H9 (cell line): ENCODE results near the gene KLHL10. TPM values are rescaled to one million over a fixed set of nuclear protein-coding genes. Genes with fewer than 3 reads are reported as not detected.

ENCODE experiments used
- DNase-seq: peaks from one replicate; pipeline ENCODE4 v3.0.0-alpha.2; 2017
- H2AFZ ChIP-seq: one replicate; pipeline ENCODE4 v1.6.1; 2013; ENCODE audit warnings: mild to moderate bottlenecking, low read length, control low read depth, moderate library complexity
- H2AK5ac ChIP-seq: 2 replicates; pipeline ENCODE4 v1.6.1; 2013; ENCODE audit warnings: low read length, control low read depth, mixed read lengths; ENCODE audit not compliant: insufficient read length
- H2BK120ac ChIP-seq: one replicate; pipeline ENCODE4 v1.6.1; 2013; ENCODE audit warnings: low read depth, mild to moderate bottlenecking, low read length, control low read depth, inconsistent platforms; ENCODE audit not compliant: poor library complexity, severe bottlenecking
- H2BK12ac ChIP-seq: 2 replicates; pipeline ENCODE4 v1.6.1; 2013; ENCODE audit warnings: low read length, control low read depth, mixed read lengths, low read depth; ENCODE audit not compliant: insufficient read length
- H2BK15ac ChIP-seq: 2 replicates; pipeline ENCODE4 v1.6.1; 2013; ENCODE audit warnings: low read depth, low read length, control low read depth
- H2BK20ac ChIP-seq: one replicate; pipeline ENCODE4 v1.6.1; 2013; ENCODE audit warnings: low read depth, mild to moderate bottlenecking, low read length, control low read depth, inconsistent platforms; ENCODE audit not compliant: poor library complexity, severe bottlenecking
- H2BK5ac ChIP-seq: 2 replicates; pipeline ENCODE4 v1.6.1; 2013; ENCODE audit warnings: low read length, control low read depth, mixed read lengths; ENCODE audit not compliant: insufficient read length
- H3K14ac ChIP-seq: 2 replicates; pipeline ENCODE4 v1.6.1; 2013; ENCODE audit warnings: low read length, control low read depth; ENCODE audit not compliant: insufficient read depth
- H3K18ac ChIP-seq: 2 replicates; pipeline ENCODE4 v1.6.1; 2013; ENCODE audit warnings: low read depth, mild to moderate bottlenecking, mixed read lengths, low read length, control low read depth; ENCODE audit not compliant: insufficient read length
- H3K23ac ChIP-seq: 2 replicates; pipeline ENCODE4 v1.6.1; 2013; ENCODE audit warnings: low read length, control low read depth, mixed read lengths, low read depth; ENCODE audit not compliant: insufficient read length
- H3K23me2 ChIP-seq: 2 replicates; pipeline ENCODE4 v1.6.1; 2013; ENCODE audit warnings: low read depth, mild to moderate bottlenecking, mixed read lengths, low read length, control low read depth; ENCODE audit not compliant: insufficient read length, poor library complexity, severe bottlenecking
- H3K27ac ChIP-seq: 2 replicates; pipeline ENCODE4 v1.5.1; 2013; ENCODE audit warnings: low read length, control low read depth, mixed read lengths, low read depth; ENCODE audit not compliant: insufficient read length
- H3K27me3 ChIP-seq: 2 replicates; pipeline ENCODE4 v1.6.1; 2013; ENCODE audit warnings: low read length, control low read depth, inconsistent platforms; ENCODE audit not compliant: insufficient read depth
- H3K4ac ChIP-seq: 2 replicates; pipeline ENCODE4 v1.6.1; 2013; ENCODE audit warnings: low read depth, mild to moderate bottlenecking, control low read depth, inconsistent platforms, low read length, moderate library complexity
- H3K4me1 ChIP-seq: 2 replicates; pipeline ENCODE4 v1.6.1; 2013; ENCODE audit warnings: low read length, control low read depth, inconsistent platforms; ENCODE audit not compliant: insufficient read depth
- H3K4me2 ChIP-seq: 2 replicates; pipeline ENCODE4 v1.6.1; 2013; ENCODE audit warnings: low read length, control low read depth, mixed read lengths; ENCODE audit not compliant: insufficient read length, insufficient read depth
- H3K56ac ChIP-seq: 2 replicates; pipeline ENCODE4 v1.6.1; 2013; ENCODE audit warnings: low read depth, mild to moderate bottlenecking, mixed read lengths, low read length, control low read depth; ENCODE audit not compliant: insufficient read length
- H3K79me1 ChIP-seq: 2 replicates; pipeline ENCODE4 v1.6.1; 2013; ENCODE audit warnings: low read depth, mild to moderate bottlenecking, moderate library complexity, low read length, control low read depth, inconsistent platforms; ENCODE audit not compliant: insufficient read depth, poor library complexity, severe bottlenecking
- H3K79me2 ChIP-seq: 2 replicates; pipeline ENCODE4 v1.6.1; 2013; ENCODE audit warnings: low read length, control low read depth, inconsistent platforms; ENCODE audit not compliant: insufficient read depth
- H3K9ac ChIP-seq: 2 replicates; pipeline ENCODE4 v1.6.1; 2013; ENCODE audit warnings: low read length, control low read depth, mixed read lengths; ENCODE audit not compliant: insufficient read length; ENCODE audit errors: extremely low read depth
- H3K9me3 ChIP-seq: one replicate; pipeline ENCODE4 v1.6.1; 2013; ENCODE audit warnings: low read depth, low read length, inconsistent platforms; ENCODE audit not compliant: control insufficient read depth
- H3T11ph ChIP-seq: one replicate; pipeline ENCODE4 v1.6.1; 2013; ENCODE audit warnings: mild to moderate bottlenecking, low read length, control low read depth, inconsistent platforms
- H4K20me1 ChIP-seq: one replicate; pipeline ENCODE4 v1.6.1; 2013; ENCODE audit not compliant: control insufficient read depth, insufficient read length, insufficient read depth
- H4K5ac ChIP-seq: 2 replicates; pipeline ENCODE4 v1.6.1; 2013; ENCODE audit warnings: low read depth, mild to moderate bottlenecking, mixed read lengths, low read length, control low read depth; ENCODE audit not compliant: insufficient read length
- H4K8ac ChIP-seq: replicated peaks from 2 replicates; pipeline ENCODE4 v1.6.1; 2013; ENCODE audit warnings: low read length, control low read depth, mixed read lengths, low read depth; ENCODE audit not compliant: insufficient read length
- H4K91ac ChIP-seq: 2 replicates; pipeline ENCODE4 v1.6.1; 2013; ENCODE audit warnings: low read depth, mild to moderate bottlenecking, moderate library complexity, mixed read lengths, low read length, control low read depth; ENCODE audit not compliant: insufficient read length
- H3K27ac Mint-ChIP-seq, 3 experiments: 2 replicates in 2 of 3; 3 replicates in 1 of 3; pipeline ENCODE4 v1.8.0; 2020 to 2021; ENCODE audit warnings: mixed read lengths in 3 of 3, mild to moderate bottlenecking in 1 of 3, moderate library complexity in 1 of 3
- H3K27me3 Mint-ChIP-seq: 2 replicates; pipeline ENCODE4 v1.8.0; 2021; ENCODE audit warnings: low read depth, mild to moderate bottlenecking, moderate library complexity, mixed read lengths
- H3K36me3 Mint-ChIP-seq, 3 experiments: 2 replicates in 2 of 3; 3 replicates in 1 of 3; pipeline ENCODE4 v1.8.0; 2020 to 2021; ENCODE audit warnings: low read depth in 3 of 3, mixed read lengths in 3 of 3; ENCODE audit not compliant: insufficient read depth in 1 of 3
- H3K4me1 Mint-ChIP-seq, 2 experiments: 2 replicates each; pipeline ENCODE4 v1.8.0; 2020; ENCODE audit warnings: mixed read lengths in 2 of 2
- H3K4me3 Mint-ChIP-seq, 2 experiments: 2 replicates in 1 of 2; 3 replicates in 1 of 2; pipeline ENCODE4 v1.8.0; 2020 to 2021; ENCODE audit warnings: mild to moderate bottlenecking in 2 of 2, mixed read lengths in 2 of 2, moderate library complexity in 1 of 2
- H3K9me3 Mint-ChIP-seq, 2 experiments: 2 replicates in 1 of 2; 3 replicates in 1 of 2; pipeline ENCODE4 v1.8.0; 2020; ENCODE audit warnings: mild to moderate bottlenecking in 2 of 2, mixed read lengths in 2 of 2, moderate library complexity in 1 of 2
- CTCF ChIP-seq: fragments of 200-600 bp; sonication (generic); conservative IDR thresholded peaks from 3 replicates; pipeline ENCODE4 v1.8.0; 2021; ENCODE audit warnings: antibody characterized with exemption, mild to moderate bottlenecking
- WGBS: extraction: QIAGEN DNeasy Blood & Tissue Kit; methylation state at CpG from one replicate; pipeline ENCODE4 v1.1.7; 2013; ENCODE audit warnings: missing lambda C conversion rate, low lambda C conversion rate, mixed read lengths; ENCODE audit not compliant: insufficient read length; ENCODE audit errors: extremely low coverage; 5-methylcytosine and 5-hydroxymethylcytosine counted together
- total RNA-seq: library from RNA; stranded (reverse); gene quantifications from 2 replicates; pipeline ENCODE4 v1.2.1, GENCODE V29; 2021

Gene KLHL10
- total RNA-seq, 1 experiment from 2014 or later, result 0.46 TPM

GRCh38 chr17:41822216-41823140 lies 15.1 kb upstream of the KLHL10 start:
- Histone ChIP-seq H3K27me3 (no peaks in the 10 kb centered on the region), H3K18ac (no peak overlapping the region), H2BK20ac (no peak overlapping the region), H3K23me2 (no peaks in the 10 kb centered on the region), H2BK5ac (no peak overlapping the region), H4K20me1 (no peaks in the 10 kb centered on the region), H3K4me1 (no peaks in the 10 kb centered on the region), H3K4me2 (no peak overlapping the region), H3K27ac (no peak overlapping the region), H2BK120ac (no peak overlapping the region), H3K9me3 (no peaks in the 10 kb centered on the region), H4K8ac (no peak overlapping the region), H4K5ac (no peak overlapping the region), H3K79me1 (no peaks in the 10 kb centered on the region), H3K23ac (no peak overlapping the region), H3K4ac (no peak overlapping the region), H2BK12ac (no peak overlapping the region), H3K9ac (no peak overlapping the region), H3K79me2 (no peaks in the 10 kb centered on the region), H2AK5ac (no peak overlapping the region), H4K91ac (no peak overlapping the region), H2AFZ (no peak overlapping the region), H3T11ph (no peak overlapping the region), H3K14ac (no peak overlapping the region; the same call in 1 of the 2 replicates), H2BK15ac (no peak overlapping the region), H3K56ac (no peak overlapping the region)
- no peaks in the 10 kb centered on the region for H3K9me3 Mint-ChIP-seq
- no peak for TF ChIP-seq CTCF
- no peak overlapping the region for H3K4me3 Mint-ChIP-seq
- peaks cover 20 to 57% (median 50%) of the 10 kb centered on the region in 3 experiments; a peak in 6 of 7 replicates for H3K36me3 Mint-ChIP-seq
- no peak for DNase-seq
- H3K27ac Mint-ChIP-seq, result peak overlapping the region; percentile 67 to 71 (median 69); a peak in 5 of 7 replicates
- H3K4me1 Mint-ChIP-seq, result peaks cover 9 to 27% of the 10 kb centered on the region in 2 experiments; a peak in 3 of 4 replicates
- no CpG with 5 or more reads among the region's 12 CpGs for WGBS
- H3K27me3 Mint-ChIP-seq, result no peaks in the 10 kb centered on the region
